Endometrial microvascular endothelial cells (primary cell): ENCODE measurements around the gene ISL1. TPM values are rescaled to one million over a fixed set of nuclear protein-coding genes. Genes with fewer than 3 reads are reported as not detected.

Experiments used
- in situ Hi-C: cut with HindIII; loops from 2 replicates; pipeline ENCODE4 v1.10.0; 2017; ENCODE audit warnings: low sequenced_read_pairs, low pct_unique_long_range_greater_than_20kb; ENCODE audit errors: inconsistent ontology term
- total RNA-seq: library from RNA; depleted of rRNA; stranded (reverse); fragments of >200 nt; gene quantifications from one replicate; pipeline ENCODE4 v1.2.3, GENCODE V29; 2015; ENCODE audit errors: inconsistent ontology term

ISL1 gene
- total RNA-seq, 1 donor from 2014 or later, result 2.9 TPM

DNA sequence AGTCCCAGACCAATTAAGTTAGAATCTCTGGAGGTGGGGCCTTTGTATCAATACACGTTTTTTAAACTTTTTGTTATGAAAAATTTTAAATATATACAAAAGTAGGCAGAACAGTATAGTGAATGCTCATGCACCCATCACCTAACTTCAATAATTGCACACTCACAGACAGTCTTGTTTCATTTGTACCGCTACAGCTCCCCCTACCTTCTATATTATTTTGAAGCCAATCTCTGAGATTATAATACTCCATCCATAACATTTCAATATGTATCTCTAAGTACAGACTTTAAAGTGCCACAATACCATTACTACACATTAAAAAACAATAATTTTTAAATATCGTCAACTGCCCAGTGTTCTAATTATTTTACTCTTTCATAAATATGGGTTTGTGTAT lies 32.9 kb downstream of the ISL1 start:
- in situ Hi-C loops, result no loop called here

DNA sequence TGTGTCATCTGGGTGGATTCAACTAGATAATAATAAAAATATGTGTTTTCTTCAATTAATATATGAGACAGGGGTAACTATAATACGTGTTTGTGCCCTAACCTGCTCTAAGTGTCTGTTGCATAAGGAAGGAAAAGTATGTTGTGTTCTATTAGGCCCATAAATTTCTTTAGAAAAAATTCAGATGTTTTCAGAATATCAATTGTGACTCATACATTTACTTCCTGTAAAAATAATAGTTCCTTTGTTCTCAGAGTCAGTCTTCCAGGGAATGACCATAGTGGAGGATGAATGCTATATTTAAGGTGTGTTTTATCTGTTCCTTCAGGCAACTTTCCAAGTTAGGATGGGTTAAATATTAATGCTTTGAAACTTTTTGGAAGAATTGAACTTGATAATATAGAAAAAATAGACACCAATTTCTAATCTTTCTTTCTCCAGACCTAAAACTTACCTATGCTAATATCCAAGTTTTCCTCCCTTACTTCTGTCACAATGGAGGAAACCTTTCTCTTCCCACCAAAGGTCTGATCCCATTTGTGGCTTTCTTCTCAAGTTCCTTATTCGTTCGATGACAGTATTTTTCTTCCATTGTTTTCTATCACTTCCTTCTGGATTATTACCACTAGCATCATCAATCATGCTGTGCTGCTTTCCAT lies 49.9 kb downstream of the ISL1 start:
- in situ Hi-C loops, result no loop called here

DNA sequence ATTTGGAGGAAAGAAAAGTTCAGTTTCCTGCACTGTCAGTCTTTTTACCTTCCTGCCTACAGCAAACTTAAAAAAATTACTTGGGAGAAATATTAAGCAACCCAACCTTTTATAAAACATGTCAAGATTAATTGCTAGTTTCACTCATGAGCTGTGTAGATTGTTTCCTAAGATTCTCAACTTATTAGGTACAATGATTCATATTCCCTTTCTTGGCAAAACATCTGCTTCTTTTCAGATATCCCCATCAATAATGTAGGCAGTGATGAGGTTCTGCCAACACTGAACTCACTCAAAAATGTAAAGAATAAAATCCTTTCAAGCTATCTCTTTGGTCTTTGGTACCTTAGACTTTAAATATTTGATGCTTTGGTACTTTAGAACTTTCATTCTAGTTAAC lies 56.0 kb downstream of the ISL1 start:
- in situ Hi-C loops, result no loop called here
